NCI-H1417 (cell line): ENCODE results near the gene C14orf119.

Experiments
- DNase-seq, 3 experiments: peaks; one replicate each; lab custom pipeline; 2025; lab: John Stamatoyannopoulos, UW

The C14orf119 gene

DNA sequence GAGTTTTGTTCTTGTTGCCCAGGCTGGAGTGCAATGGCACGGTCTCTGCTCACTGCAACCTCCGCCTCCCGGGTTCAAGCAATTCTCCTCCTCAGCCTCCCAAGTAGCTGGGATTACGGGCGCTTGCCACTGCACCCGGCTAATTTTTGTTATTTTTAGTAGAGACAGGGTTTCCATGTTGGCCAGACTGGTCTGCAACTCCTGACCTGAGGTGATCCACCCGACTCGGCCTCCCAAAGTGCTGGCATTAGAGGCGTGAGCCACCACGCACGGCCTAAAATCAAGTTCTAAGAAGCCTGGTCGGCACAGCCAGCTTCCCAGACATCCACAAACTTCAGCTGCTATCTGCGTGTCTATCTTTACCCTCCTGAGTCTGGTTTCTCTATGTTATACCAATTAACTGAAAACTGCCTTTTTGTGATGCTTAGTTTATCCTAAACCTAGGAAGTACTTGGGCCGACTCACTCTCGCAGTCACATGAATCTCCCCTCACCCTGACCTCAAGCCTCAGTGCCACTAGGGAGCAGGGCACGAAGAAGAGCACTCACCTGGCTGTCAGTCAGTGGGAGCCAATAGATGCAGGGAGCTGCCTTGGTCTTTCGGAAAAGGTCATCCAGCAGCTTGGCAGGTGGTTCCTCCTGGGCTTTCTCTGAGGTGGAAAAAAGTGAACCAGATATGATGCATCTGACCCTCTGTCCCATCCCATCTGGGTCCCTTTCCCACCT, 34.6 kb upstream of the C14orf119 start:
- DNase-seq: no peak

GRCh38 chr14:23062002-23062401, 33.3 kb upstream of the C14orf119 start:
- DNase-seq: no peak

GRCh38 chr14:23063601-23064000, 31.7 kb upstream of the C14orf119 start:
- no peak for DNase-seq

GRCh38 chr14:23066368-23066767, 28.9 kb upstream of the C14orf119 start:
- DNase-seq: no peak

DNA sequence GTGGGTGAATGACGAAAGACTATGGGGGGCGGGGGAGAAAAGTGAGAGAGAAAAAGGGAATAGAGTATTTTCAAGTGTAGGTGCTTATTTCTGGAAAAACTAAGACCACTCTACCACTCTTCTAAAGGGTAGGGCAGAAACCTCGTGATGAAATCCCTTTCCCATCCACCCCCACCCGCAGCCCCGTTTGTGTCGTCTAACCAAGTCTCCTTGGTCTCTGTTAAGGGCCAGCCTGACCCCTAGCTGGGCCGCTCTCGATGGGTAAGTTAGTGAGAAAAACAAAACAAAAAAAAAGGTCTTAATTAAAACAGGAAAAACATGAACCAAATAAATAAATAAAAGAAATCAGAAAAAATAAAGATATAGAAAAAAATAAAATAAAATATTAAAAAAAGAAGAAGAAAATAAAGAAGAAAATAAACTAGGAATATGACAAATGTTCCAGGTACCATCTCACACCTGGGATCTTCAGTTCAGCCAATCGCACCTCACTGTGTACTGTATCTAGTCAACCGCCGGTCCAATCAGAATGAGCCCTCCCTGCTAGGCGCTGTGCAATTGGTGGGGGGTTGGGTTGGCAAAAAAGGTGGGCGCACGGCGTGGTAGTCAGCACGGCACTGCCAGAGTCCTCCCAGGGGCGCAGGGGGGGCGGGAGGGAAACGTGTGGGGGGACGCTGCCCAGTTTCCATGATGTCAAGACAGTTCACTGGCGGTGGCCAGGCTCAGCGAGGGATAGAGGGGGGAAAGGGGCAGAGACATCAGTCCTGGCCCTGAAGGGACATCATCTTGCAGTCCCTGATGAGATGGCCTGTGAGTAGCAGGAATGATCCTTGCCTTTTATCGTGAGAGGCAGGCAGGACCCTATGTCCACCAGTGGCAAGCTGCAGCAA, 28.2 kb upstream of the C14orf119 start:
- DNase-seq: no peak

DNA sequence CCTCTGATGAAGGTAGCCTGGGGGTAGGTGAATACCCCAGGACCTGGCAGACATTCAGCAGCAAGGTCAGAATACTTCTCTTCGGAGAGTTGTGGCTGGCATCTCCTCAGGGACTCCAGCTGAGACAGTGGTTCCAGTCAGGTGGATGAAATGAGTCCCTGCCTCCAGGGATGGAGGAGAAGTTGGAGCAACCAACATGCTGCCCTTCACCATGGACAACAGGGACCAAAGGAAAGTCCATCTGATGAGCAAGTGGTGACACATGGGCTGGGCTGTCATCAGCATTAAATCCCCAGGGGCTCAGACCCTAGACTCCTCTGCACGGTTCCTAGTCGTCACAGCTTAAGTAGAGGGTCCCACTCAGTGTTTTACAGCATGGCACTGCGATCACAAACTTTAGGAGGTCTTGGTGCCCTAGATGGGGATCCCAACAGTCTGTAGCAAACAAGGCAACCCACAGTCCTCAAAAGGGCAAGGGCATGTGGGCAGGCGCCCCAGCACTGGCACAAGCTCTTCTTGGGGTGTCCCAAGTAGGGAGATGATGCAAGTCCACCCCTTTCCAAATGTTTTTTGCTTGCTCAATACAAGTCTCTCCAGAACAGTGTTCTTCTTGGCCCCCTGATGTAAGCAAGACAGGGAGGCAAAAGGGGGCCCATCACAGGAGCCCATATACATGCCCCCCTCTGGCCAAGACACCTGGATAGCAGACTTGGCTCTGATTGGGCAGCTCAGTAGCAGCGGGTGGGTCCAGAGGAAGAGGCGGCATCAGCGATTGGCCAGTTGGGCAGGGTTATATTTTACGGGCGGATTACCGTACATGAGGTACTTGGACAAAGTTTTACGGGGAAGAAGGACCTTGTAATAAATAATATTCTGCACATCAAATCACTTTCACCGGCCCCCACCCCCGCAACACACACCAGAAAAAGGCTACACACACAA, 27.2 kb upstream of the C14orf119 start:
- DNase-seq: no peak

GRCh38 chr14:23068789-23069412, 26.4 kb upstream of the C14orf119 start:
- no peak for DNase-seq

DNA sequence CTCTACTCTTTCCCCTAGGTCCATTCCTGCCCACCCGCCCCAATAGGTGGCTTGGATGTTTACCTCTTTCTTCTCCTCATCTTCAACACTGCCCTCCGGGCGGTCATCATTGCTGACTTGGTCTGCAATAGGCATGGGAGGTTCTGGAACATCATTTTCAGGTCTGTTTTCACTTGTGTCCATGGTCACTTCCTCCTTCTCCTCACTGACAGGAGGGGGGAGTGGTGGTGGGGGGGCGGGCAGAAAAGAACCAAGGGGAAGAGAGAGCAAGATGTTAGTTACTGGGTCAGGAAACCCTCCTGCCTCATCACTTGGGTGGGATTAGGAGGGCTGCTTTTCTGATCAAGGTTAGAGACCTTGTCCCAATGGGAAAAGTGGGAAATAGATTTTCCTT, 25.9 kb upstream of the C14orf119 start:
- no peak for DNase-seq

GRCh38 chr14:23070262-23071129, 24.8 kb upstream of the C14orf119 start:
- no peak for DNase-seq

- DNase-seq: no peak
Measured at GRCh38 chr14:23071244-23071920, 23.9 kb upstream of the C14orf119 start.

GRCh38 chr14:23071921-23072539, 23.3 kb upstream of the C14orf119 start:
- no peak for DNase-seq

DNA sequence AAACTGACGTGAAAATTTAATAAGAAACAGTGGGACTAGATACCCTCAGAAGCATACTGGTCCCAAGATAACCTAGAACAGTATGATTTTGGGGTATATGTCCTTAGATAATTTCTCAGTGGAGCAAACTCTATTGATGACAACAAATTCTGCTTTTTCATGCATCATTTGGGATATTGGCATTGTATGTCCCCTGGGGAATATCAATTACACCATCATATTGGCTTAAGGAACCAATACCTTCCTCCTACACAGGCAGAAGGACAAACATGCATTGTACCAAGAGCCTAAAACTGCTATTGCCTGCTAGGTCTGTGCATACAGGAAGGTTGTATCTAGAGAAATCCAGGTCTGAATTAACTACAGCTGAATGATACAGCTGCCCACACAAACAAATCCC, 20.4 kb upstream of the C14orf119 start:
- no peak for DNase-seq

GRCh38 chr14:23076785-23077408, 18.4 kb upstream of the C14orf119 start:
- no peak for DNase-seq

- DNase-seq: no peak
Measured at GRCh38 chr14:23077962-23078361, 17.3 kb upstream of the C14orf119 start.

DNA sequence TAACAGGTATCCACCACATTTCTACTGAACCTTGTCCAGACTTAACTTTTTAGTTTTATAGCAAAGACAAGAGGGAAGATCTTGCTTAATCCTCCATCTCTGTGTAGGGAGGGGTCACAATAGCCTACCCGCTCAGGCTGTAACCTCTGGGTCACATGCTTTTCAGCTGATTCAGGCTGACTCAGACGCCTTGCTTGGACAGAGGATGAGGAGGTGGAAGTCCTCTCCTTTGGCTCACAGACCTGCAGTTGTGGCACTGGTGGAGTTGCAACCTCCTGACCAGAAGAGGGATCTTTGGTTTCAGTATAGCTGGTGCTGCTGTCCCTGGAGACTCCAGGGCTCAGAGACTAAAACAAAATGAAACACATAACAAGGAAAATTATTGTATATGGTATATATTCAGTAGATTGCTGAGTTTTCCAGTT, 16.6 kb upstream of the C14orf119 start:
- no peak for DNase-seq

DNA sequence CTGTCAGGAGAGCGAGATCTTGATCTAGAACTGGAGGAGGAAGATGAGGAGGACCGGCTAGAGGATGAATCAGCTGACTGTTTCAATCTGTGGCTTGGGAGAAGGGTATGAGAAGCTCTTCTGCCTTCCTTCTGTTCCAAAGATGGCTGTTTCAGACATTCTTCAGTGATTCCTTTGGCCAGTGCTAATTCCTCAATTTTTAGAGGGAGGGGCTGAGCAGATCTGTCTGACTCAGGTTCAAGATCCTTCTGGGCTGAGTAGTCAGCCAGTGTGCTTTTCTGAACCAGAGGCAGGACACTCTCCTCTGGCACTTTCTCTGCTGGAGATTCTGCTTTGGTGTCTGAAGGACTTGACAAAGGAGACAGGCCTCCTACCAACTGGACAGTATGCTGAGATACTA, 15.6 kb upstream of the C14orf119 start:
- no peak for DNase-seq

DNA sequence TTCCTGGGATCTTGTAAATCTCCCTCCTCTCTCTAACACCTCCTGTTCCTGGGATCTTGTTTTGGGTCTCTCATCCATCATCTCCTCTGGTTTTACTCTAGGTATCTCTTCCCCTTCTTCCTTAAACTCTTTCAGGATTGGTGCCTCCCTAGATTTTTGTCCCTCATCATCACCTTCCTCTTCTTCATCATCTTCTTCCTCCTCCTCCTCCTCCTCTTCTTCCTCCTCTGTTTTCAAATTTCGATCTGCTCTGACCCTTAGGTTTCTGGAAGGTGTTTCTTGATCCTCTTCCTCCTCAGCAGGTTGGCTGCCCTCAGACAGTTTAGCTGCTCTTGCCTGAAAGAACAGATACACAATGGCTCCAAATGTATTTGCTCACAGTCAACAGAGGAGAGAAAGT, 14.8 kb upstream of the C14orf119 start:
- no peak for DNase-seq

DNA sequence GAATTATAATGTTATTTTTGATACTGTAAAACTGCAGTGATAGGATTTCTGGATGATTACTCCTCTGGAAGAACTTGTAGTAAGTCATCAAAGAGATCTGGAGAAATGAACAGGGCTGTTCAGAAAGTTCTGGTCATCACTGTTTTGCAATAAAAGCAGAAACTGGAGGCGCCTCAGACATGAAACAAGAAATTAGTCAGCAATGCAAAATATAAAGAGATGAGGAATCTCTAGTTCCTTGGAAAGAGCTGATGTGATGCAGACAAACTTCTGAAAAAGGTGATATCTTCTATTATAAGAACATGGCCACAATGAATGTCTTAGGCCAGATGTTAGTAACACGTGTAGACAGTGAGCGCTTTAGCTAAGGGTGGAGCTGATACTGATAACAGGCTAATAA, 9.8 kb upstream of the C14orf119 start:
- no peak for DNase-seq

- DNase-seq: no peak
Measured at GRCh38 chr14:23086565-23086964, 8.7 kb upstream of the C14orf119 start.
